Tongue (tissue), 2 donors: ENCODE measurements around the gene CCT8L2. TPM values are rescaled to one million over a fixed set of nuclear protein-coding genes. Genes with fewer than 3 reads are reported as not detected.
"Not testable (repeated sequence)": the region's sequence is repeated elsewhere in the genome, so short reads cannot be mapped to it uniquely, and the experiment has no call there.

Experiments used
- DNase-seq: peaks from one replicate; pipeline ENCODE4 v3.0.0-alpha.2; 2015
- total RNA-seq: library from RNA; depleted of rRNA; stranded (reverse); fragments of >200 nt; gene quantifications from one replicate; pipeline ENCODE4 v1.2.3, GENCODE V29; 2014

CCT8L2 gene
- total RNA-seq, 1 donor from 2014 or later: not detected

DNA sequence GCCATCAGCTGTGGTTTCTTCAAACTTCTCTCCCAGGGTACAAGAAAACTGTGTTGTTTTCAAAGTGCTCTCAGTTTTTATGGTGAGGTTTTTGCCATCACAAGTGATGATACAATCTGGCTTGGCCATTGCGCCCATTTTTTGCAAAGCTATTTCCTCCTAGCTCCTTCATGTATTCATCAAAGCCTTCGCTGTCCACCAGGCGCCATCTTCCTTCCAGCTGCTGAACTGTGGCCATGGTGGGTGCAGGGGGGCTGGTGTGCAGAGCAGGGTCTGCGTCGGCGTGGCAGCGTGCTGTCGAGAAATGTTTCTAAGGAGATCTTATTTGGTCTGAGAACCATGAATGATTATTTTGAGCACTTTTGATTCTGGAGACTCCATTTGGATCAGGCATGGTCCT is 2.6 kb upstream of the CCT8L2 start:
- DNase-seq: not testable (repeated sequence)

DNA sequence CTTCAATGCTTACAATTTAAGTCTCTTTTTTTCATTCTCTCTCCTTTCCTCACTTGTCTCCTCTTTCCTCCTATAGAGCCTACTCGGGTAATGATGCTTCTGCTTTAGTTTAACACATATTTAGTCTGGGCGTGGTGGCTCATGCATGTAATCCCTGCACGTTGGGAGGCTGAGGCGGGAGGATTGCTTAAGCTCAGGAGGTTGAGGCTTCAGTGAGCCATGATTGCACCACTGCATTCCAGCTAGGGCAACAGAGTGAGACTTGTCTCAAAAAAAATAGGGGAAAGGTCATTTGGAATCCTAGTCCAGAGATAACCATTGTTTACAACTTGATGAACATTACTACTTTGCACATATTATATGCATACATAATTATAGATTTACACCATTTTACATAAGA is 1.4 kb upstream of the CCT8L2 start:
- no peak for DNase-seq

DNA sequence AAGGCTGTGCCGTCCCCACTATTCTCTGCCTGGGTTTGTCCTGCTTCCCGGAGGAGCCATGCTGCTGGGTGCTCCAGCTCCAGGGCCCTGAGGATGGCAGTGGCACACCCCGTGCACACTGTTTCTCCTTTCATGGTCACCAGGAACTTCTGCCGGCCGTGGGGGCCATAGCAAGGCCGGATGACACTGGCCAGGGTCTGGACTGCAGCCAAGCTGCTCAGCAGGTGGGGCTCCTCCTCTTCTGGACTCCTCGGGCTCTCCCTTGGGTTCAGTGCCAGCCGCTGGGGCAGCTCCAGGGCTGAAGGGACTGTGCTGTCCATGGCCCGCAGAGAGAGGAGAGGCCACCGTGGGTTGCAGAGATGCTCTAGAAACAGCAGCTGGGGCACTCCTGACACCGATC is 379 bp downstream of the CCT8L2 start:
- DNase-seq: not testable (repeated sequence)

DNA sequence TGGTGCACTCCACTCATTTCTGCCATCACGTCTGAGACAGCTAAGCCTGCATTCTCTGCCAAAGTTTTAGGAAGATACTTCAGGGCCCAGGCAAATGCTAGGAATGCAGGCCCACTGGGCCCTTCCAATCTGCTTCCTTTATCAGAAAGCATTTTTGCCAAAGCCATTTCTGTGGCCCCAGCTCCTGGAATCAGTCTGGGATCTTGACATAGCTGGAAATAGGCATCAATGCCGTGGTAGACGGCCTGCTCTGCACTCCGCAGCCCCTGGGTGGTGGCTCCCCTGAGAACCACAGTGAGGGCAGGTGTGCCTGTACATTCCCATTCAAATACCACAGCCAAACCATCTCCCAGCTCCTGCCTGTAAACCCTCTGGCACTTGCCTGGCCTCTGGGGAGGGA is 1.5 kb downstream of the CCT8L2 start:
- not testable (repeated sequence) for DNase-seq

- no peak for DNase-seq
Observed at GRCh38 chr22:16586991-16587390, 5.6 kb downstream of the CCT8L2 start.

DNA sequence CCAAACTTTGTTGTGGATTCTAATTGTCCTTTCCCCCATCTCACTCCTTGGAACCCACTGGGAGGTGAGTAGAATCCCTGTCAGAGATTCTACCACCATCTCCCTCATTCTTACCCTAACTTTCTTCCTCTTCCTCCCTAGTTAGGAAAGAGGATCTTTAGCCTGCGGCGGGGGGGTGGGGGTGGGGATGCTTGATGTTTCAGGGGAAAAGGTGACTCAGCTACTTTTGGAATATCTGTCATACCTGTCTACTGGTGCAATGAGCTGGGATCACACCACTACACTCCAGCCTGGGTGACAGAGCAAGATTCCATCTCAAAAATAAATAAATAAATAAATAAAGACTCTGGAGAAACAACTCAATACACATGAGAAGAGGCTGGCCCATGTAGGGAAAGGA is 6.4 kb downstream of the CCT8L2 start:
- DNase-seq: no peak

DNA sequence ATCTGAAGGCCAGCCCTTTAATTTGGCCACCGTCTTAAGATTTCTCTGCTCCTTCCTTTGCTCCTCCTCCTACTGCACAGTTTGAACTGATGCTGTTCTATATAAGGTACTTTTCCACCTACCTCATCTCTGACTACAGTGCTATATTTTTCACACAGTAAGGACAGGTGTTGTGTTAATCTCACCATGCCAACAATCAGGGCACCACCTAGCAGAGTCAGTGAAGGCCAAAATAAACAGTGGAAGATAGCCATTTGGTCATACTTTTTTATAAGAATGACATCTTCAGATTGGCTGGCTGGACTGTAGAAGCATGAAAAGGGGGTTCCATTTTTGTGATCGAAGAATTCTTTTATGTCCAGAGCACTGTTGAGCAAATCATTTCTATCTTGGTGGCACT is 11.7 kb downstream of the CCT8L2 start:
- DNase-seq: not testable (repeated sequence)

DNA sequence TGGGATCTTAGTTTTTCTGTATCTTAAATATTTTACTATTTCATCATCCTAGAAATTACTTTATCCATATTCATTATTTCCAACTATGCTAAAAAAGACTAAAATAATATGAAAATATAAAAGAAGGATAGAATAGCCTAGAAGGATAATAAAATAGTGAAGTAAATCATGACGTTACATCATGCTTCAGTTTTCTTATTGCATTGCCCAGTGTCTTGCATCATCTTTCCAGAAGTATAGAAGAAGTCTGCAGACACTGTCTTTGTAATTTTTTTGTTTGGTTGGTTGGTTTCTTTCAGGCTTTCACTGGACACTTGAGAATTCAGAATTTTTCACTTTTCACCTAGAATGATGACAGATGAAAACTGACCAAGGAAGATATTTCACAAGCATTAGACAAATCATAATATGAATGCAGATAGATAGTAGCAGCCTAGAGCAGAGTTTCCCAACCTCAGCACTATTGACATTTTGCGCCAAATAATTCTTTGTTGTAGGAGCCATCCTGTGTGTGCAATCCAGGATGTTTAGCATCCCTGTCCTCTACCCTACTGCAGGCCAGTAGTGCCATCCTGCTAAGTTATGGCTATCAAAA is 23.3 kb downstream of the CCT8L2 start:
- not testable (repeated sequence) for DNase-seq

- no peak for DNase-seq
Observed at GRCh38 chr22:16568425-16568758, 24.2 kb downstream of the CCT8L2 start.

- not testable (repeated sequence) for DNase-seq
Observed at GRCh38 chr22:16567617-16568424, 24.8 kb downstream of the CCT8L2 start.

GRCh38 chr22:16566421-16567151 is 26.0 kb downstream of the CCT8L2 start:
- not testable (repeated sequence) for DNase-seq

DNA sequence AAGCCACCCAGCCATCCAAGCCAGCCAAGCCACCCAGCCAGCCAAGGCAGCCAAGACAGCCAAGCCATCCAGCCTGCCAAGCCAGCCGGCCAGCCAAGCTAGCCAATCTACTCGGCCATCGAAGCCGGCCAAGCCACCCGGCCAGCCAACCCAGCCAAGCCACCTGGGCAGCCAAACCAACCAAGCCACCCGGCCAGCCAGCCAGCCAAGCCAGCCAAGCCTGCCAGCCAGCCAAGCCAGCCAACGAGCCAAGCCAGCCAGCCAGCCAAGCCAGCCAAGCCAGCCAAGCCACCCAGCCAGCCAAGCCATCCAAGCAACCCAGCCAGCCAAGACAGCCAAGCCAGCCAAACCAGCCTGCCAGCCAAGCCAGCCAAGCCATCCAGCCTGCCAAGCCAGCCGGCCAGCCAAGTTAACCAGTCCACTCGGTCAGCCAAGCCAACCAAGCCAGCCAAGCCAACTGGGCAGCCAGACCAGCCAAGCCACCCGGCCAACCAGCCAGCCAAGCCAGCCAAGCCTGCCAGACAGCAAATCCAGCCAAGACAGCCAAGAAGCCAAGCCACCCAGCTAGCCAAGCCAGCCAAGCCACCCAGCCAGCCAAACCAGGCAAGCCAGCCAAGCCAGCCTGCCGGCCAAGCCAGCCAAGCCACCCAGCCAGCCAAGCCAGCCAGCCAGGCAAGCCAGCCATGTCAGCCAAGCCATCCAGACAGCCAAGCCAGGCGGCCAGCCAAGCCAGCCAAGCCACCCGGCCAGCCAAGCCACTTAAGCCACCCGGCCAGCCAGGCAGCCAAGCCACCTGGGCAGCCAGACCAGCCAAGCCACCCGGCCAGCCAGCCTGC is 26.8 kb downstream of the CCT8L2 start:
- DNase-seq: not testable (repeated sequence)

- not testable (repeated sequence) for DNase-seq
Observed at GRCh38 chr22:16564837-16565584, 27.6 kb downstream of the CCT8L2 start.

- DNase-seq: no peak
Observed at GRCh38 chr22:16563555-16564520, 28.8 kb downstream of the CCT8L2 start.

DNA sequence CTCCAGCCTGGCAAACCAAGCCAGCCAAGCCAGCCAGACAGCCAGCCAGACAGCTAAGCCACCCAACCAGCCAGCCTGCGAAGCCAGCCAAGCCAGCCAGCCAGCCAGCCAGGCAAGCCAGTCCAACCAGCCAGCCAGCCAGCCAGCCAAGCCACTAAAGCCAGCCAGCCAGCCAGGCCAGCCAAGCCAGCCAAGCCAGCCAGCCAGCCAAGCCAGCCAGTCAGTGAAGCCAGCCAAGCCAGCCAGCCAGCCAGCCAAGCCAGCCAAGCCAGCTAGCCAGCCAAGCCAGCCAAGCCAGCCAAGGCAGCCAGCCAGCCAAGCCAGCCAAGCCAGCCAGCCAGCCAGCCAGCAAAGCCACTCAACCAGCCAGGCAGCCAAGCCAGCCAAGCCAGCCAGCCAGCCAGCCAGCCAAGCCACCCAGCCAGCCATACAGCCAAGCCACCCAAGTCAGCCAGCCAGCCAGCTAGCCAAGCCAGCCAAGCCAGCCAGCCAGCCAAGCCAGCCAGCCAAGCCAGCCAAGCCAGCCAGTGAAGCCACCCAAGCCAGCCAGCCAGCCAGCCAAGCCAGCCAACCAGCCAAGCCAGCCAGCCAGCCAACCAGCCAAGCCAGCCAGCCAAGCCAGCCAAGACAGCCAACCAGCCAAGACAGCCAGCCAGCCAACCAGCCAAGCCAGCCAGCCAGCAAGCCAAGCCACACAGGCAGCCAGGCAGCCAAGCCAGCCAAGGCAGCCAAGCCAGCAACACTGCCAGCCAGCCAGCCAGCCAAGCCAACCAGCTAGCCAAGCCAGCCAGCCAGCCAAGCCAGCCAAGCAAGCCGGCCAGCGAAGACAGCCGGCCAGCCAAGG is 29.7 kb downstream of the CCT8L2 start:
- DNase-seq: no peak

DNA sequence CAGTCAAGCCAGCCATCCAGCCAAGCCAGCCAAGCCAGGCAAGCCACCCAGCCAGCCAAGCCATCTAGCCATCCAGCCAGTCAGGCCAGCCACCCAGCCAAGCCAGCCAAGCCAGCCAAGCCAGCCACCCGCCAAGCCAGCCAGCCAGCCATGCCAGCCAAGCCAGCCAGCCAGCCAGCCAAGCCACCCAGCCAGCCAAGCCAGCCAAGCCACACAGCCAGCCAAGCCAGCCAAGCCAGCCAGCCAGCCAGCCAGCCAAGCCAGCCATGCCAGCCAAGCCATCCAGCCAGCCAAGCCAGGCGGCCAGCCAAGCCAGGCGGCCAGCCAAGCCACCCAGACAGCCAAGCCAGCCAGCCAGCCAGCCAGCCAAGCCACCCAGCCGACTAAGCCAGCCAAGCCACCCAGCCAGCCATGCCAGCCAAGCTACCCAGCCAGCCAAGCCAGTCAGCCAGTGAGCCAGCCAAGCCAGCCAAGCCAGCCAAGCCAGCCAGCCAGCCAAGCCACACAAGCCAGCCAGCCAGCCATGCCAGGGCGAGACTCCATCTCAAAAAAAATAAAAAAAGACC is 31.4 kb downstream of the CCT8L2 start:
- DNase-seq: not testable (repeated sequence)

- not testable (repeated sequence) for DNase-seq
Observed at GRCh38 chr22:16560651-16561050, 32.0 kb downstream of the CCT8L2 start.

DNA sequence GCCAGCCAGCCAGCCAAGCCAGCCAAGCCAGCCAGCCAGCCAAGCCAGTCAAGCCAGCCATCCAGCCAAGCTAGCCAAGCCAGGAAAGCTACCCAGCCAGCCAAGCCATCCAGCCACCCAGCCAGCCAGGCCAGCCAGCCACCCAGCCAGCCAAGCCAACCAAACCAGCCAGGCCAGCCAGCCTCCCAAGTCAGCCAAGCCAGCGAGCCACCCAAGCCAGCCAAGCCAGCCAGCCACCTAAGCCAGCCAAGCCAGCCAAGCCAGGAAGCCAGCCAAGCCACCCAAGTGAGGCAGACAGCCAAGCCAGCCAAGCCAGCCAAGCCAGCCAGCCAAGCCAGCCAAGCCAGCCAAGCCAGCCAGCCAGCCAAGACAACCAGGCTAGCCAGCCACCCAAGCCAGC is 32.6 kb downstream of the CCT8L2 start:
- DNase-seq: not testable (repeated sequence)
